Measurements from ENCODE around the gene NDRG3. TPM values are rescaled to one million over a fixed set of nuclear protein-coding genes. Genes with fewer than 3 reads are reported as not detected.

NDRG3 gene
- total RNA-seq, 1 experiment from 2014 or later: 23.6 TPM

GRCh38 chr20:36741072-36741471, 4.8 kb downstream of the NDRG3 start:
- H3K23me2 ChIP-seq (ENCODE audit: insufficient read length, low read depth, low read length, poor library complexity, severe bottlenecking): peaks cover 4% of the 10 kb centered on the region
- no peak for DNase-seq
- H3K36me3 Mint-ChIP-seq (ENCODE audit: insufficient read depth in 1 of 3, low read depth in 3 of 3): no peaks in the 10 kb centered on the region
- no peak overlapping the region for H4K91ac ChIP-seq (ENCODE audit: insufficient read length, low read depth, low read length)
- H3K27ac Mint-ChIP-seq: no peak overlapping the region
- H3T11ph ChIP-seq (ENCODE audit: low read length): no peak overlapping the region
- peaks cover 22 to 24% of the 10 kb centered on the region in 2 experiments for H3K4me1 Mint-ChIP-seq
- no peak overlapping the region for H3K27ac ChIP-seq (ENCODE audit: insufficient read length, low read depth, low read length)
- H2BK120ac ChIP-seq (ENCODE audit: low read depth, low read length, poor library complexity, severe bottlenecking): no peak overlapping the region
- no peak overlapping the region for H3K4ac ChIP-seq (ENCODE audit: low read depth, low read length)
- WGBS (ENCODE audit: extremely low coverage, insufficient read length, low lambda C conversion rate): no CpG with 5 or more reads among the region's 4 CpGs
- H3K9ac ChIP-seq (ENCODE audit: extremely low read depth, insufficient read length, low read length): no peak overlapping the region
- 0 out of 2 replicates have a peak, but pooled peaks cover 2% of the 10 kb centered on the region for H3K79me2 ChIP-seq (ENCODE audit: insufficient read depth, low read length)
- H2AK5ac ChIP-seq (ENCODE audit: insufficient read length, low read length): no peak overlapping the region
- no peaks in the 10 kb centered on the region for H4K20me1 ChIP-seq (ENCODE audit: control insufficient read depth, insufficient read depth, insufficient read length)
- TF ChIP-seq CTCF (conservative IDR thresholded peaks at IDR 0.05): no peak
- no peak overlapping the region for H2BK5ac ChIP-seq (ENCODE audit: insufficient read length, low read length)
- no peak overlapping the region for H4K8ac ChIP-seq (replicated peaks; ENCODE audit: insufficient read length, low read depth, low read length)
- no peak overlapping the region for H3K56ac ChIP-seq (ENCODE audit: insufficient read length, low read depth, low read length)
- no peak overlapping the region for H3K4me2 ChIP-seq (ENCODE audit: insufficient read depth, insufficient read length, low read length)
- no peaks in the 10 kb centered on the region for H3K79me1 ChIP-seq (ENCODE audit: insufficient read depth, low read depth, low read length, poor library complexity, severe bottlenecking)
- no peak overlapping the region for H4K5ac ChIP-seq (ENCODE audit: insufficient read length, low read depth, low read length)
- H3K27me3 Mint-ChIP-seq (ENCODE audit: low read depth): no peaks in the 10 kb centered on the region; the same call in 1 of the 2 replicates
- no peaks in the 10 kb centered on the region for H3K9me3 ChIP-seq (ENCODE audit: control insufficient read depth, low read depth, low read length)
- H2BK15ac ChIP-seq (ENCODE audit: low read depth, low read length): no peak overlapping the region
- no peak overlapping the region for H3K14ac ChIP-seq (ENCODE audit: insufficient read depth, low read length)
- no peaks in the 10 kb centered on the region; the same call in 1 of the 2 replicates for H3K4me1 ChIP-seq (ENCODE audit: insufficient read depth, low read length)
- no peak overlapping the region for H3K23ac ChIP-seq (ENCODE audit: insufficient read length, low read depth, low read length)
- H2BK20ac ChIP-seq (ENCODE audit: low read depth, low read length, poor library complexity, severe bottlenecking): no peak overlapping the region
- no peaks in the 10 kb centered on the region for H3K27me3 ChIP-seq (ENCODE audit: insufficient read depth, low read length)
- H2BK12ac ChIP-seq (ENCODE audit: insufficient read length, low read depth, low read length): no peak overlapping the region
- H3K18ac ChIP-seq (ENCODE audit: insufficient read length, low read depth, low read length): no peak overlapping the region
- H3K4me3 Mint-ChIP-seq: no peak overlapping the region
- no peak overlapping the region for H2AFZ ChIP-seq (ENCODE audit: low read length)
- no peaks in the 10 kb centered on the region for H3K9me3 Mint-ChIP-seq
